K562 (cell line): ENCODE results near the gene POU2F3. TPM values are rescaled to one million over a fixed set of nuclear protein-coding genes. Genes with fewer than 3 reads are reported as not detected.

Source experiments
- ATF1 ChIP-seq, 2 experiments: fragments of 450-650 bp in 1 of 2; IDR thresholded peaks; 2 replicates each; pipeline ENCODE4 v1.6.1; 2016; ENCODE audit warnings: missing compliant biosample characterization in 1 of 2, missing genetic modification characterization in 1 of 2
- ATF3 ChIP-seq, 2 experiments: fragments of 450-650 bp in 1 of 2; sonication (generic) in 1 of 2; formaldehyde crosslinking in 1 of 2; IDR thresholded peaks in 1 of 2; conservative IDR thresholded peaks in 1 of 2; 2 replicates each; pipeline versions ENCODE4 v1.6.1 to v1.8.1; 2016 to 2023; ENCODE audit warnings: mild to moderate bottlenecking in 2 of 2, moderate library complexity in 2 of 2, inconsistent platforms in 1 of 2, missing genetic modification reagents in 1 of 2
- ERF ChIP-seq: fragments of 450-650 bp; formaldehyde crosslinking; IDR thresholded peaks from 2 replicates; pipeline ENCODE4 v1.4.0; 2020; ENCODE audit warnings: mild to moderate bottlenecking, mixed read lengths
- HDAC2 ChIP-seq: fragments of 450-650 bp; IDR thresholded peaks from 2 replicates; pipeline ENCODE4 v1.6.1; 2016; ENCODE audit warnings: mild to moderate bottlenecking
- KDM1A ChIP-seq, 2 experiments: fragments of 450-650 bp; IDR thresholded peaks; 2 replicates each; pipeline ENCODE4 v1.6.1; 2016; ENCODE audit warnings: mild to moderate bottlenecking in 2 of 2
- REST ChIP-seq, 2 experiments: fragments of 450-650 bp; formaldehyde crosslinking in 1 of 2; IDR thresholded peaks; 2 replicates each; pipeline versions ENCODE4 v1.4.0 to v1.6.1; 2014 to 2020; ENCODE audit warnings: mild to moderate bottlenecking in 2 of 2, borderline replicate concordance in 1 of 2, low read depth in 1 of 2
- SOX6 ChIP-seq: fragments of 450-650 bp; IDR thresholded peaks from 2 replicates; pipeline ENCODE4 v1.6.1; 2014; ENCODE audit warnings: mild to moderate bottlenecking
- ZBTB40 ChIP-seq, 2 experiments: fragments of 450-650 bp in 1 of 2; sonication (generic) in 1 of 2; formaldehyde crosslinking in 1 of 2; IDR thresholded peaks; 2 replicates each; pipeline versions ENCODE4 v1.7.1 to v1.9.0; 2016 to 2022; ENCODE audit warnings: inconsistent platforms in 1 of 2, mild to moderate bottlenecking in 1 of 2, missing genetic modification reagents in 1 of 2
- polyA plus RNA-seq, 8 experiments: library from polyadenylated mRNA; depleted of rRNA in 4 of 8; stranded (reverse) in 5 of 8; unstranded in 3 of 8; fragments of >200 nt; fragmentation: Nextera tagmentation in 2 of 8; fragmentation: Illumina TruSeq in 1 of 8; extraction: Ambion mirVana in 2 of 8; extraction: Trizol in 1 of 8; gene quantifications; 2 replicates each; pipeline versions ENCODE4 v1.2.1 to v1.2.3, GENCODE V29; 2011 to 2014; ENCODE audit warnings: inconsistent platforms in 1 of 8, missing spikeins in 1 of 8
- total RNA-seq, 7 experiments: library from RNA; depleted of rRNA in 6 of 7; stranded (reverse); fragments of >200 nt in 6 of 7; fragmentation: Illumina TruSeq in 2 of 7; extraction: Trizol in 2 of 7; gene quantifications; 2 replicates each; pipeline versions ENCODE4 v1.2.1 to v1.2.3, GENCODE V29; 2011 to 2021; ENCODE audit warnings: low replicate concordance in 1 of 7

Gene POU2F3
- total and polyA plus RNA-seq, 9 of the 15 experiments (the other 6 are each of a cell fraction or from before 2014, with no cell fraction given): not detected

GRCh38 chr11:120334894-120335462, 95.0 kb downstream of the POU2F3 start (continued):
- TF ChIP-seq ZBTB40 (IDR thresholded peaks at IDR 0.05) (peak; percentile 38; the same call in 1 of the 2 replicates), ZBTB40 (CRISPR knock-in tag; IDR thresholded peaks at IDR 0.05) (no peak), ATF1 (CRISPR knock-in tag; IDR thresholded peaks at IDR 0.05) (no peak), ATF1 (tag; IDR thresholded peaks at IDR 0.05) (no peak), ATF3 (IDR thresholded peaks at IDR 0.05) (peak; percentile 47), ATF3 (CRISPR knock-in tag; conservative IDR thresholded peaks at IDR 0.05) (no peak), ERF (CRISPR knock-in tag) (no peak), HDAC2 (peak; percentile 27; the same call in 1 of the 2 replicates), KDM1A (IDR thresholded peaks at IDR 0.05) (no peak), SOX6 (peak; percentile 47; the same call in 1 of the 2 replicates), REST (IDR thresholded peaks at IDR 0.05; ENCODE audit: borderline replicate concordance) (peak; percentile 49; the same call in 1 of the 2 replicates), REST (CRISPR knock-in tag; IDR thresholded peaks at IDR 0.05; ENCODE audit: low read depth) (no peak)
